NCI-H774 (cell line): ENCODE data around the gene FRG1.
"Not testable (repeated sequence)": the region's sequence is repeated elsewhere in the genome, so short reads cannot be mapped to it uniquely, and the experiment has no call there.

Experiments
- DNase-seq: peaks from one replicate; lab custom pipeline; 2025; lab: John Stamatoyannopoulos, UW

The FRG1 gene

GRCh38 chr4:189940178-189941004 lies at the start of gene FRG1:
Gene FRG1, plus strand, starts transcription at chr4:189940872. Its CDS starts 138 bp downstream, at chr4:189941010.
- DNase-seq: no peak

- no peak for DNase-seq
Measured at GRCh38 chr4:189897667-189898066, 43.0 kb upstream of the FRG1 start.

GRCh38 chr4:189899481-189900015 lies 41.1 kb upstream of the FRG1 start:
- not testable (repeated sequence) for DNase-seq

- DNase-seq: not testable (repeated sequence)
Measured at GRCh38 chr4:189904420-189905027, 36.1 kb upstream of the FRG1 start.

GRCh38 chr4:189912170-189912569 lies 28.5 kb upstream of the FRG1 start:
- no peak for DNase-seq

GRCh38 chr4:189917161-189917891 lies 23.3 kb upstream of the FRG1 start:
- no peak for DNase-seq

GRCh38 chr4:189921058-189921457 lies 19.6 kb upstream of the FRG1 start:
- DNase-seq: no peak

GRCh38 chr4:189926742-189927141 lies 13.9 kb upstream of the FRG1 start:
- not testable (repeated sequence) for DNase-seq

GRCh38 chr4:189941005-189941450 lies 356 bp downstream of the FRG1 start:
- DNase-seq: no peak

- not testable (repeated sequence) for DNase-seq
Measured at GRCh38 chr4:189942412-189942811, 1.7 kb downstream of the FRG1 start.

GRCh38 chr4:189944077-189944476 lies 3.4 kb downstream of the FRG1 start:
- not testable (repeated sequence) for DNase-seq

GRCh38 chr4:189946906-189947305 lies 6.2 kb downstream of the FRG1 start:
- not testable (repeated sequence) for DNase-seq

GRCh38 chr4:189948486-189948885 lies 7.8 kb downstream of the FRG1 start:
- DNase-seq: not testable (repeated sequence)

- DNase-seq: not testable (repeated sequence)
Measured at GRCh38 chr4:189969291-189969690, 28.6 kb downstream of the FRG1 start.

GRCh38 chr4:189973646-189974045 lies 33.0 kb downstream of the FRG1 start:
- DNase-seq: no peak

- DNase-seq: no peak
Measured at GRCh38 chr4:189974056-189974455, 33.4 kb downstream of the FRG1 start.

- DNase-seq: no peak
Measured at GRCh38 chr4:189979196-189980047, 38.8 kb downstream of the FRG1 start.

- not testable (repeated sequence) for DNase-seq
Measured at GRCh38 chr4:189980292-189980691, 39.6 kb downstream of the FRG1 start.

GRCh38 chr4:189981970-189982369 lies 41.3 kb downstream of the FRG1 start:
- no peak for DNase-seq

GRCh38 chr4:189983916-189984526 lies 43.3 kb downstream of the FRG1 start:
- DNase-seq: not testable (repeated sequence)

- DNase-seq: not testable (repeated sequence)
Measured at GRCh38 chr4:189984661-189985060, 44.0 kb downstream of the FRG1 start.
